Pancreas (tissue), 10 donors: Measurements from ENCODE around the gene ZNF3. TPM values are rescaled to one million over a fixed set of nuclear protein-coding genes. Genes with fewer than 3 reads are reported as not detected.

Experiments used
- ATAC-seq, 4 donors: fragments of 200-7000 bp; cut with Tn5 transposase; one replicate each; pipeline versions ENCODE4 v1.8.0 to v1.9.1; 2020; ENCODE audit warnings: mild to moderate bottlenecking in 4 of 4, moderate library complexity in 4 of 4
- DNase-seq, 6 donors: peaks; one replicate each; pipeline ENCODE4 v3.0.0-alpha.2; 2020
- FAIRE-seq: peaks from 2 replicates; lab custom pipeline; 2012; peaks lifted over from hg19 to GRCh38; lab: Jason Lieb, UNC
- H3K27ac ChIP-seq, 4 donors: fragments of 200-600 bp; sonication (generic); 1 replicate in 3 of 4; 2 replicates in 1 of 4; pipeline versions ENCODE4 v1.5.0 to v1.8.0; 2020
- H3K27me3 ChIP-seq, 4 donors: fragments of 200-600 bp; one replicate each; pipeline ENCODE4 v1.8.0; 2021
- H3K36me3 ChIP-seq, 3 donors: fragments of 200-600 bp; sonication (generic) in 1 of 3; one replicate each; pipeline versions ENCODE4 v1.5.0 to v1.8.0; 2020 to 2021
- H3K4me1 ChIP-seq, 3 donors: fragments of 200-600 bp; one replicate each; pipeline ENCODE4 v1.8.0; 2021
- H3K4me3 ChIP-seq, 4 donors: fragments of 200-600 bp; sonication (generic) in 2 of 4; one replicate each; pipeline versions ENCODE4 v1.5.0 to v1.8.0; 2020 to 2021
- H3K9me3 ChIP-seq, 4 donors: fragments of 200-600 bp; one replicate each; pipeline ENCODE4 v1.8.0; 2021
- WGBS, 2 donors: extraction: QIAGEN DNeasy Blood & Tissue Kit; methylation state at CpG; one replicate each; pipeline ENCODE4 v1.1.7; 2013; 5-methylcytosine and 5-hydroxymethylcytosine counted together
- intact Hi-C, 3 donors: fragments of 100-400 bp; cut with DNase I; formaldehyde crosslinking; loops; one replicate each; pipeline versions ENCODE4 v1.11.1 to v1.14.2; 2022
- microRNA-seq, 2 donors: library from miRNA; unstranded; fragments of <30 nt; microRNA quantifications; one replicate each; pipeline versions ENCODE4 to v1.1.0, GENCODE V29; 2019 to 2020
- polyA plus RNA-seq, 2 donors: library from polyadenylated mRNA; stranded (reverse); fragments of 200-250 nt; gene quantifications; one replicate each; pipeline ENCODE4 v1.2.3, GENCODE V29; 2013
- total RNA-seq, 6 donors: library from RNA; stranded (reverse); fragmentation: NEBNext Ultra II Directional in 4 of 6; extraction: Animal tissue kit (Norgen Biotek cat#: 25700) in 4 of 6; gene quantifications; one replicate each; pipeline versions ENCODE4 v1.2.1 to v1.2.4, GENCODE V29; 2021 to 2023
- TF ChIP-seq, protein P1 (sequence below), 4 donors: fragments of 200-600 bp; sonication (generic) in 3 of 4; IDR thresholded peaks; one replicate each; pipeline versions ENCODE4 v1.5.0 to v1.8.0; 2021; ENCODE audit warnings: antibody characterized with exemption in 4 of 4
- donor health status: healthy with polysubstance abuse.
- donor health status: DM: no; HTN: no; CAD: no; lungs with moderate emphysema.
- donor health status: DM: no; HTN: no; CAD: no.
- donor health status: control.
- donor health status: control.
- donor health status: Bipolar disorder and iron deficiency.
- donor health status: DM: yes; HTN: yes; CAD: no.
- donor health status: DM: no; HTN: no; CAD: no.
- donor health status: DM: no; HTN: no; CAD: no.
- donor health status: DM: yes; HTN: yes; CAD: no.

ZNF3 gene
- total and polyA plus RNA-seq, 8 donors, result 9.6 to 21.2 (median 15.3) TPM

DNA sequence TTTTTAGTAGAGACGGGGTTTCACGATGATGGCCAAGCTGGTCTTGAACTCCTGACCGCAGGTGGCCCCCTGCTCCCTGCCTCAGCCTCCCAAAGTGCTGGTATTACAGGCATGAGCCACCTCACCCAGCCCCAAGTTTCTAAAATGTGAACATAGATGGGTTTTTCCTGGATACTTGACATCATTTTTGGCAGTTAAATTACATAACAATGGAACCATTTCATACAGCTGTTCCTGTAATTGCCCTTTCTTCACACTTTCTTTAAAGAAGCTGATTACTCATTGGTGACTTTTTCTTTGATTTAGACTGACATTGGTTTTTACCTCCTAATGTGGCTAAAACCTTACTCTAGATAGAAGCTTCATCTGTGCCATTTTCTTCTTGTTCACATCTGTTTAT is 60.2 kb downstream of the ZNF3 start:
- intact Hi-C loops, result no loop called here
- H3K27ac ChIP-seq, result peak overlapping the region in 2 of 4 donors; percentile 76 to 88
- H3K36me3 ChIP-seq, result peaks cover 9 to 30% (median 15%) of the 10 kb centered on the region in 3 donors
- FAIRE-seq (no peak), DNase-seq (no peak), ATAC-seq (no peak)
- no peaks in the 10 kb centered on the region for H3K27me3 ChIP-seq
- no peak overlapping the region for H3K4me3 ChIP-seq
- TF ChIP-seq, protein P1, sequence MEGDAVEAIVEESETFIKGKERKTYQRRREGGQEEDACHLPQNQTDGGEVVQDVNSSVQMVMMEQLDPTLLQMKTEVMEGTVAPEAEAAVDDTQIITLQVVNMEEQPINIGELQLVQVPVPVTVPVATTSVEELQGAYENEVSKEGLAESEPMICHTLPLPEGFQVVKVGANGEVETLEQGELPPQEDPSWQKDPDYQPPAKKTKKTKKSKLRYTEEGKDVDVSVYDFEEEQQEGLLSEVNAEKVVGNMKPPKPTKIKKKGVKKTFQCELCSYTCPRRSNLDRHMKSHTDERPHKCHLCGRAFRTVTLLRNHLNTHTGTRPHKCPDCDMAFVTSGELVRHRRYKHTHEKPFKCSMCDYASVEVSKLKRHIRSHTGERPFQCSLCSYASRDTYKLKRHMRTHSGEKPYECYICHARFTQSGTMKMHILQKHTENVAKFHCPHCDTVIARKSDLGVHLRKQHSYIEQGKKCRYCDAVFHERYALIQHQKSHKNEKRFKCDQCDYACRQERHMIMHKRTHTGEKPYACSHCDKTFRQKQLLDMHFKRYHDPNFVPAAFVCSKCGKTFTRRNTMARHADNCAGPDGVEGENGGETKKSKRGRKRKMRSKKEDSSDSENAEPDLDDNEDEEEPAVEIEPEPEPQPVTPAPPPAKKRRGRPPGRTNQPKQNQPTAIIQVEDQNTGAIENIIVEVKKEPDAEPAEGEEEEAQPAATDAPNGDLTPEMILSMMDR (IDR thresholded peaks at IDR 0.05), result no peak
- 86 to 93% methylated on average over 3 of the region's 3 CpGs for WGBS, 2 donors
- H3K4me1 ChIP-seq, result peaks cover 30 to 66% (median 58%) of the 10 kb centered on the region in 3 donors
- H3K9me3 ChIP-seq, result no peaks in the 10 kb centered on the region

Small RNA genes within 50 kb of the gene (microRNA-seq; reads per million reads assigned to microRNA genes)
- gene MIR106B, result 880 to 1,363 reads per million in 2 donors
- gene MIR25, result 326 to 479 reads per million in 2 donors
- gene MIR93, result 868 to 1,951 reads per million in 2 donors

Other genes starting within 250 kb of the ZNF3 start
- gene OR2AE1, start 204.7 kb downstream of the ZNF3 start, total RNA-seq, result not detected
- gene OR2AE1, start 204.7 kb downstream of the ZNF3 start, polyA plus RNA-seq, result not detected
- 10 to 100 TPM; 13.8 to 18.6 (median 16.4) TPM for gene TRIM4, start 162.2 kb downstream of the ZNF3 start, total RNA-seq
- 10 to 100 TPM in 1 of 2 donors, 1 to 10 TPM in 1; 9.4 to 13.4 TPM for gene TRIM4, start 162.2 kb downstream of the ZNF3 start, polyA plus RNA-seq
- gene GJC3, start 152.1 kb downstream of the ZNF3 start, total RNA-seq, result 1 to 10 TPM in 4 of 6 donors, under 1 TPM in 2; 0.37 to 8.7 (median 4.7) TPM
- 1 to 10 TPM; 4.2 to 4.6 TPM for gene GJC3, start 152.1 kb downstream of the ZNF3 start, polyA plus RNA-seq
- gene AZGP1, start 105.7 kb downstream of the ZNF3 start, total RNA-seq, result 100 to 1,000 TPM; 174 to 262 (median 214) TPM
- gene AZGP1, start 105.7 kb downstream of the ZNF3 start, polyA plus RNA-seq, result 100 to 1,000 TPM; 362 to 686 TPM
- 10 to 100 TPM; 52.6 to 86.0 (median 68.2) TPM for gene ZKSCAN1, start 66.1 kb downstream of the ZNF3 start, total RNA-seq
- gene ZKSCAN1, start 66.1 kb downstream of the ZNF3 start, polyA plus RNA-seq, result 10 to 100 TPM; 24.2 to 28.9 TPM
- gene ZSCAN21, start 31.9 kb downstream of the ZNF3 start, total RNA-seq, result 1 to 10 TPM; 3.8 to 9.6 (median 6.2) TPM
- gene ZSCAN21, start 31.9 kb downstream of the ZNF3 start, polyA plus RNA-seq, result 10 to 100 TPM in 1 of 2 donors, 1 to 10 TPM in 1; 8.3 to 11.8 TPM
- gene COPS6, start 7.2 kb upstream of the ZNF3 start, total RNA-seq, result 10 to 100 TPM; 34.6 to 44.0 (median 38.3) TPM
- gene COPS6, start 7.2 kb upstream of the ZNF3 start, polyA plus RNA-seq, result 10 to 100 TPM; 46.0 to 82.0 TPM
- 10 to 100 TPM; 21.7 to 38.4 (median 24.1) TPM for gene MCM7, start 19.7 kb upstream of the ZNF3 start, total RNA-seq
- gene MCM7, start 19.7 kb upstream of the ZNF3 start, polyA plus RNA-seq, result 10 to 100 TPM; 63.1 to 77.0 TPM
- 10 to 100 TPM in 5 of 6 donors, 1 to 10 TPM in 1; 8.6 to 14.6 (median 10.9) TPM for gene AP4M1, start 19.9 kb upstream of the ZNF3 start, total RNA-seq
- gene AP4M1, start 19.9 kb upstream of the ZNF3 start, polyA plus RNA-seq, result 10 to 100 TPM; 23.5 to 25.4 TPM
- gene TAF6, start 37.6 kb upstream of the ZNF3 start, total RNA-seq, result 10 to 100 TPM; 11.7 to 27.2 (median 13.9) TPM
- gene TAF6, start 37.6 kb upstream of the ZNF3 start, polyA plus RNA-seq, result 10 to 100 TPM; 31.3 to 39.6 TPM
- gene CNPY4, start 37.9 kb upstream of the ZNF3 start, total RNA-seq, result 1 to 10 TPM; 1.8 to 6.5 (median 2.8) TPM
- 10 to 100 TPM in 1 of 2 donors, 1 to 10 TPM in 1; 4.7 to 10.8 TPM for gene CNPY4, start 37.9 kb upstream of the ZNF3 start, polyA plus RNA-seq
- gene MBLAC1, start 45.2 kb upstream of the ZNF3 start, total RNA-seq, result 1 to 10 TPM; 1.1 to 2.1 (median 1.7) TPM
- gene MBLAC1, start 45.2 kb upstream of the ZNF3 start, polyA plus RNA-seq, result 1 to 10 TPM; 2.1 to 3.7 TPM
- gene LAMTOR4, start 67.2 kb upstream of the ZNF3 start, total RNA-seq, result 10 to 100 TPM; 43.8 to 57.3 (median 51.8) TPM
- 100 to 1,000 TPM; 147 to 209 TPM for gene LAMTOR4, start 67.2 kb upstream of the ZNF3 start, polyA plus RNA-seq
- 10 to 100 TPM in 2 of 6 donors, 1 to 10 TPM in 4; 5.1 to 15.7 (median 8.8) TPM for gene TRAPPC14, start 77.0 kb upstream of the ZNF3 start, total RNA-seq
- 10 to 100 TPM; 32.1 to 34.6 TPM for gene TRAPPC14, start 77.0 kb upstream of the ZNF3 start, polyA plus RNA-seq
- 1 to 10 TPM in 2 of 6 donors, under 1 TPM in 4; 0.28 to 8.9 (median 0.69) TPM for gene GAL3ST4, start 86.9 kb upstream of the ZNF3 start, total RNA-seq
- under 1 TPM; 0.45 to 0.65 TPM for gene GAL3ST4, start 86.9 kb upstream of the ZNF3 start, polyA plus RNA-seq
- gene GPC2, start 95.7 kb upstream of the ZNF3 start, total RNA-seq, result 1 to 10 TPM in 1 of 6 donors, under 1 TPM in 5; 0.12 to 2.5 (median 0.51) TPM
- gene GPC2, start 95.7 kb upstream of the ZNF3 start, polyA plus RNA-seq, result under 1 TPM; 0.59 to 0.68 TPM
- 1 to 10 TPM in 2 of 6 donors, under 1 TPM in 4; 0.19 to 1.2 (median 0.94) TPM for gene STAG3, start 96.2 kb upstream of the ZNF3 start, total RNA-seq
- under 1 TPM; 0.99 TPM for gene STAG3, start 96.2 kb upstream of the ZNF3 start, polyA plus RNA-seq
- gene PVRIG, start 138.2 kb upstream of the ZNF3 start, total RNA-seq, result under 1 TPM in 2 of 6 donors, not detected in 4; 0.22 to 0.34 TPM
- gene PVRIG, start 138.2 kb upstream of the ZNF3 start, polyA plus RNA-seq, result under 1 TPM in 1 of 2 donors, not detected in 1; 0.09 TPM
- not detected for gene SPDYE3, start 226.0 kb upstream of the ZNF3 start, total RNA-seq
- gene SPDYE3, start 226.0 kb upstream of the ZNF3 start, polyA plus RNA-seq, result under 1 TPM; 0.08 to 0.09 TPM